Breast epithelium (tissue), 3 donors: ENCODE data around the gene IRF2BP2.

ENCODE experiments used
- CTCF ChIP-seq, 3 donors: fragments of 450-650 bp; IDR thresholded peaks; one replicate each; pipeline ENCODE4 v1.5.1; 2016 to 2017; ENCODE audit warnings: antibody characterized with exemption in 3 of 3, mild to moderate bottlenecking in 3 of 3, moderate library complexity in 3 of 3
- POLR2A ChIP-seq: fragments of 450-650 bp; IDR thresholded peaks from one replicate; pipeline ENCODE4 v1.6.1; 2016; ENCODE audit warnings: antibody characterized with exemption, mild to moderate bottlenecking, moderate library complexity

- no peak for TF ChIP-seq POLR2A
- no peak for TF ChIP-seq CTCF (IDR thresholded peaks at IDR 0.05)
Observed at GRCh38 chr1:234626391-234626790, 16.4 kb upstream of the IRF2BP2 start.
